Measurements from ENCODE around the gene AHDC1.

DNA sequence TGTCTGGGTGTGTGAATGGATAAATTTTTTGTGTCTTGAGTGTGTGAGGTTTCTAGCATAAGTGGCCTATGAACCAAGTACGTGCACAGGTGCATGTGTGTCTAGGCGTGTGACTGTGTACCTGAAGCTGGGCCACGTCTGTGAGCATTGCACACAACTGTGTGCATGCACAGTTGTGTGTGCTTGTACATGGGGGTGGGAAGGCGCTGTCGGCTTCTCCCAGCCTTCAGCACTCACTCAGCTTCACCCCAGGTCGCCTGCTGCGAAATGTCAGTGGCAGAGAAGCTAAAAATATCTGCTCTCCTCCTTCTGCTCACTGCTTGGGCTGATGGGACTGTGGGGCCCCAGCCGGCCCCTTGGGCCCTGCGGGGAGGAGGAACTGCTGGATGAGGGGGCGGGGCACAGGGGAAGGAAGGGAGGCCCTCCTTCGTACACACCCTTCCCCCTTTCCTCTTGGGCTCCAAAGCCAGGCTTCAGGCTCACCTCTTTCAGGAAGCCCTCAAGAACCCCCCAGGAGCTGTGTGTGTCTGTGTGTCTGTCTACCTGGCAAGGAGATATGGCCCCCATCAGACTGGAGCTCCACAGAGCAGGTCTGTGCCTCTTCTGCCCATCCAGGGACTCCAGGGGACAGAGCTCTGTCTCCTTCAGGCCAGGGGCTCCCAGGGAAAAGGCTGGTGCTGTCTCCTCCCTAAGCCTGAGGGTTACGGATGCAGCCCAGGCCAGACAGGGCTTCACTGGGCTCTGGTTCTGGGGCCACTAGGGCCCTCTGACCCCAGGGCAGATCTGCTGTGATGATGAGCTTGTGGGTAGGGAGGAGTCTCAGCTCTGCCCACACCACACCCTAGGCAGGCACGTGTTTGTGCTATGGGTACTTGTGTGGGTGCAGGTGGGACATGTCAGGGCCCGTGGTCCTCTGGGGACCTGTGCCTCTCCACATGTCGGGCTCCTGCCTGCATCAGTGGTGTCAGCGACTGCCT lies 78.4 kb downstream of the AHDC1 start:
- no peak for TF ChIP-seq FOXP4 (CRISPR knock-in tag; IDR thresholded peaks at IDR 0.05)
- TF ChIP-seq, protein P1, sequence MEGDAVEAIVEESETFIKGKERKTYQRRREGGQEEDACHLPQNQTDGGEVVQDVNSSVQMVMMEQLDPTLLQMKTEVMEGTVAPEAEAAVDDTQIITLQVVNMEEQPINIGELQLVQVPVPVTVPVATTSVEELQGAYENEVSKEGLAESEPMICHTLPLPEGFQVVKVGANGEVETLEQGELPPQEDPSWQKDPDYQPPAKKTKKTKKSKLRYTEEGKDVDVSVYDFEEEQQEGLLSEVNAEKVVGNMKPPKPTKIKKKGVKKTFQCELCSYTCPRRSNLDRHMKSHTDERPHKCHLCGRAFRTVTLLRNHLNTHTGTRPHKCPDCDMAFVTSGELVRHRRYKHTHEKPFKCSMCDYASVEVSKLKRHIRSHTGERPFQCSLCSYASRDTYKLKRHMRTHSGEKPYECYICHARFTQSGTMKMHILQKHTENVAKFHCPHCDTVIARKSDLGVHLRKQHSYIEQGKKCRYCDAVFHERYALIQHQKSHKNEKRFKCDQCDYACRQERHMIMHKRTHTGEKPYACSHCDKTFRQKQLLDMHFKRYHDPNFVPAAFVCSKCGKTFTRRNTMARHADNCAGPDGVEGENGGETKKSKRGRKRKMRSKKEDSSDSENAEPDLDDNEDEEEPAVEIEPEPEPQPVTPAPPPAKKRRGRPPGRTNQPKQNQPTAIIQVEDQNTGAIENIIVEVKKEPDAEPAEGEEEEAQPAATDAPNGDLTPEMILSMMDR (IDR thresholded peaks at IDR 0.05) = no peak
- TF ChIP-seq, protein P2, sequence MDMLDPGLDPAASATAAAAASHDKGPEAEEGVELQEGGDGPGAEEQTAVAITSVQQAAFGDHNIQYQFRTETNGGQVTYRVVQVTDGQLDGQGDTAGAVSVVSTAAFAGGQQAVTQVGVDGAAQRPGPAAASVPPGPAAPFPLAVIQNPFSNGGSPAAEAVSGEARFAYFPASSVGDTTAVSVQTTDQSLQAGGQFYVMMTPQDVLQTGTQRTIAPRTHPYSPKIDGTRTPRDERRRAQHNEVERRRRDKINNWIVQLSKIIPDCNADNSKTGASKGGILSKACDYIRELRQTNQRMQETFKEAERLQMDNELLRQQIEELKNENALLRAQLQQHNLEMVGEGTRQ (CRISPR knock-in tag; IDR thresholded peaks at IDR 0.05) = no peak
- TF ChIP-seq JUN (CRISPR knock-in tag; IDR thresholded peaks at IDR 0.05) = no peak
- TF ChIP-seq, protein P3, sequence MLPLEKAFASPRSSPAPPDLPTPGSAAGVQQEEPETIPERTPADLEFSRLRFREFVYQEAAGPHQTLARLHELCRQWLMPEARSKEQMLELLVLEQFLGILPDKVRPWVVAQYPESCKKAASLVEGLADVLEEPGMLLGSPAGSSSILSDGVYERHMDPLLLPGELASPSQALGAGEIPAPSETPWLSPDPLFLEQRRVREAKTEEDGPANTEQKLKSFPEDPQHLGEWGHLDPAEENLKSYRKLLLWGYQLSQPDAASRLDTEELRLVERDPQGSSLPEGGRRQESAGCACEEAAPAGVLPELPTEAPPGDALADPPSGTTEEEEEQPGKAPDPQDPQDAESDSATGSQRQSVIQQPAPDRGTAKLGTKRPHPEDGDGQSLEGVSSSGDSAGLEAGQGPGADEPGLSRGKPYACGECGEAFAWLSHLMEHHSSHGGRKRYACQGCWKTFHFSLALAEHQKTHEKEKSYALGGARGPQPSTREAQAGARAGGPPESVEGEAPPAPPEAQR (CRISPR knock-in tag; IDR thresholded peaks at IDR 0.05) = no peak
- TF ChIP-seq, protein P4, sequence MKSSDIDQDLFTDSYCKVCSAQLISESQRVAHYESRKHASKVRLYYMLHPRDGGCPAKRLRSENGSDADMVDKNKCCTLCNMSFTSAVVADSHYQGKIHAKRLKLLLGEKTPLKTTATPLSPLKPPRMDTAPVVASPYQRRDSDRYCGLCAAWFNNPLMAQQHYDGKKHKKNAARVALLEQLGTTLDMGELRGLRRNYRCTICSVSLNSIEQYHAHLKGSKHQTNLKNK (CRISPR knock-in tag; IDR thresholded peaks at IDR 0.05) = no peak
- TF ChIP-seq CREM (CRISPR knock-in tag; IDR thresholded peaks at IDR 0.05) = no peak; the same call in 1 of the 2 replicates
- TF ChIP-seq FOXP1 (CRISPR knock-in tag; IDR thresholded peaks at IDR 0.05; ENCODE audit: borderline replicate concordance) = 0 out of 2 replicates have a peak, but pooled peaks have one; percentile 4
- TF ChIP-seq NFYB (CRISPR knock-in tag; conservative IDR thresholded peaks at IDR 0.05; ENCODE audit: low read depth) = no peak
- no peak for TF ChIP-seq FOXK1 (CRISPR knock-in tag; IDR thresholded peaks at IDR 0.05)
- no peak for TF ChIP-seq STAT6 (CRISPR knock-in tag; conservative IDR thresholded peaks at IDR 0.05; ENCODE audit: low read depth)
- TF ChIP-seq ZNF416 (CRISPR knock-in tag; IDR thresholded peaks at IDR 0.05) = no peak
- TF ChIP-seq, protein P5, sequence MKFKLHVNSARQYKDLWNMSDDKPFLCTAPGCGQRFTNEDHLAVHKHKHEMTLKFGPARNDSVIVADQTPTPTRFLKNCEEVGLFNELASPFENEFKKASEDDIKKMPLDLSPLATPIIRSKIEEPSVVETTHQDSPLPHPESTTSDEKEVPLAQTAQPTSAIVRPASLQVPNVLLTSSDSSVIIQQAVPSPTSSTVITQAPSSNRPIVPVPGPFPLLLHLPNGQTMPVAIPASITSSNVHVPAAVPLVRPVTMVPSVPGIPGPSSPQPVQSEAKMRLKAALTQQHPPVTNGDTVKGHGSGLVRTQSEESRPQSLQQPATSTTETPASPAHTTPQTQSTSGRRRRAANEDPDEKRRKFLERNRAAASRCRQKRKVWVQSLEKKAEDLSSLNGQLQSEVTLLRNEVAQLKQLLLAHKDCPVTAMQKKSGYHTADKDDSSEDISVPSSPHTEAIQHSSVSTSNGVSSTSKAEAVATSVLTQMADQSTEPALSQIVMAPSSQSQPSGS (CRISPR knock-in tag; IDR thresholded peaks at IDR 0.05; ENCODE audit: borderline replicate concordance, low read depth) = no peak

Data from WTC11 (cell line).